GM19328 (cell line): ENCODE measurements around the gene TMEM88.

ENCODE experiments used
- ATAC-seq: cut with Tn5 transposase; IDR thresholded peaks from one replicate; pipeline ENCODE4 v1.9.1; 2021; ENCODE audit warnings: mild to moderate bottlenecking, moderate library complexity; ENCODE audit not compliant: unreplicated experiment

Gene TMEM88

GRCh38 chr17:7884581-7885366 is 29.9 kb downstream of the TMEM88 start:
- no peak for ATAC-seq

DNA sequence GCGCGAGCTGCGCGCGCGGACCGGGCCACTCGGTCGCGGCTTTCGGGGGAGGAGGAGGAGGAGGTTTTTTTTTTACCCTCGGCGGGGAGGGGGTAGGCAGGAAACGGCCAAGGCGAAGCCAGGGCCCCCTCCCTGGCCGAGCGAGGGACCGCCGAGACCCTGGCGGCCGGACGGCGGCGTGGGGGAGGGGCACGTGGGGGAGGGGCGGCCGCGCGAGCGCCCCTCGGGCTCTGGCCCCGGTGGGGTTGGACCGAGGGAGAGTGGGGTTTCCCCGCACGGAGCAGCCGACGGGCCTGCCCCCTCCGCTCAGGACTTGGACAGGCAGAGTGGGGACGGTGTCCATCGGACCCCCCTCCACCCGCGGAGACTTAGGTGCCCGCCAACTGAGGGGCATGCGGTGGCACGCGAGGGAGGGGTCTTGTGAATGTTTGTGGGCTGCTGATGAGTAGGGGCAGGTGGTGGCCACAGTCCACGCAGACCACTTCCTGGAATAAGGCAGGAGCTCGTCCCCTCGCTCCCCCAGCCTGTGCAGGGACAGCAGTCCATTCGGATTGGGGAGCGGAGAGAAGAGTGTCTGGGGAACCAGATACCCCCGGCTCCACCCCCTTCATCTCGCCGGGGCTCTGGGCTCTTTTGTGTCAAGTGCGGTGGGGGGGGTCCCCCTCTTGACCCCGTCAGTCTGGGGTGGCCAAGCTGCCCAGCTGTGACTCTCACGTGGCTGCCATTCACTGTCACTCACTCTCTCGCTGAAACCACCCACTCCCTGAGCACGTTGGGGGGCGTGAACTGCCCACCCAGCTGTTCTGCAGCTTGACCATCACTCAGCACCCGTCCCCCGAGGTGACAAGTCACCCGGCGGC is 30.7 kb downstream of the TMEM88 start:
- no peak for ATAC-seq

GRCh38 chr17:7886227-7887037 is 31.6 kb downstream of the TMEM88 start:
- ATAC-seq = no peak

- ATAC-seq = no peak
Measured at GRCh38 chr17:7887038-7887481, 32.2 kb downstream of the TMEM88 start.

- ATAC-seq = no peak
Measured at GRCh38 chr17:7887482-7888183, 32.8 kb downstream of the TMEM88 start.

GRCh38 chr17:7888184-7888920 is 33.5 kb downstream of the TMEM88 start, which contains the start of gene CHD3:
Gene CHD3, plus strand, starts transcription at chr17:7888789. Its CDS starts 212 bp downstream, at chr17:7889001.
- ATAC-seq = no peak

GRCh38 chr17:7889166-7889955 is 34.5 kb downstream of the TMEM88 start:
- ATAC-seq = no peak

- no peak for ATAC-seq
Measured at GRCh38 chr17:7893187-7893880, 38.5 kb downstream of the TMEM88 start.

GRCh38 chr17:7894226-7894625 is 39.4 kb downstream of the TMEM88 start:
- ATAC-seq = no peak

DNA sequence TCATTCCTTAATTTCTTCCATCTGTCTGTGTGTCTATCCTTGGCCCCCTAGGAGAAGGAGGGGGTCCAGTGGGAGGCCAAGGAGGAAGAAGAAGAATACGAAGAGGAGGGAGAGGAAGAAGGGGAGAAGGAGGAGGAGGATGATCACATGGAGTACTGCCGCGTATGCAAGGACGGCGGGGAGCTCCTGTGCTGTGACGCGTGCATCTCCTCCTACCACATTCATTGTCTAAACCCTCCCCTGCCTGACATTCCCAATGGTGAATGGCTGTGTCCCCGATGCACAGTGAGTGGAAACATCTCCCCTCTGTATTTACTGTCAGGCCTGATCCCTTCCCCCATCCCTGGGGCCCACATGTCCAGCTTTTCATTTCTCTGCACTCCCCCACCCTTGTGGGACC is 40.0 kb downstream of the TMEM88 start:
- no peak for ATAC-seq

DNA sequence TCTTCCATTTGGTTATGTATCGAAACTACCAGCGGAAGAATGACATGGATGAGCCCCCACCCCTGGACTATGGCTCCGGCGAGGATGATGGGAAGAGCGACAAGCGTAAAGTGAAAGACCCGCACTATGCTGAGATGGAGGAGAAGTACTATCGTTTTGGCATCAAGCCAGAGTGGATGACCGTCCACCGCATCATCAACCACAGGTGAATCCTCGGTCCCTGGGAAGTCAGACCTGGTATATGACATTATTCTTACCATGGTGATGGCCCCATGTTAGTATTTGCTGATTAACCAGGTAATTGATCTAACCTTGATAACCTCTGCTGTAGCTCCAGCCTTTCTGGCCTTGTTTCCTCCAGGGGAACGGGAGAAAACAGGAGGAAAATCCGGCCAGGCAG is 42.2 kb downstream of the TMEM88 start:
- ATAC-seq = no peak

GRCh38 chr17:7897773-7898172 is 42.9 kb downstream of the TMEM88 start:
- no peak for ATAC-seq

DNA sequence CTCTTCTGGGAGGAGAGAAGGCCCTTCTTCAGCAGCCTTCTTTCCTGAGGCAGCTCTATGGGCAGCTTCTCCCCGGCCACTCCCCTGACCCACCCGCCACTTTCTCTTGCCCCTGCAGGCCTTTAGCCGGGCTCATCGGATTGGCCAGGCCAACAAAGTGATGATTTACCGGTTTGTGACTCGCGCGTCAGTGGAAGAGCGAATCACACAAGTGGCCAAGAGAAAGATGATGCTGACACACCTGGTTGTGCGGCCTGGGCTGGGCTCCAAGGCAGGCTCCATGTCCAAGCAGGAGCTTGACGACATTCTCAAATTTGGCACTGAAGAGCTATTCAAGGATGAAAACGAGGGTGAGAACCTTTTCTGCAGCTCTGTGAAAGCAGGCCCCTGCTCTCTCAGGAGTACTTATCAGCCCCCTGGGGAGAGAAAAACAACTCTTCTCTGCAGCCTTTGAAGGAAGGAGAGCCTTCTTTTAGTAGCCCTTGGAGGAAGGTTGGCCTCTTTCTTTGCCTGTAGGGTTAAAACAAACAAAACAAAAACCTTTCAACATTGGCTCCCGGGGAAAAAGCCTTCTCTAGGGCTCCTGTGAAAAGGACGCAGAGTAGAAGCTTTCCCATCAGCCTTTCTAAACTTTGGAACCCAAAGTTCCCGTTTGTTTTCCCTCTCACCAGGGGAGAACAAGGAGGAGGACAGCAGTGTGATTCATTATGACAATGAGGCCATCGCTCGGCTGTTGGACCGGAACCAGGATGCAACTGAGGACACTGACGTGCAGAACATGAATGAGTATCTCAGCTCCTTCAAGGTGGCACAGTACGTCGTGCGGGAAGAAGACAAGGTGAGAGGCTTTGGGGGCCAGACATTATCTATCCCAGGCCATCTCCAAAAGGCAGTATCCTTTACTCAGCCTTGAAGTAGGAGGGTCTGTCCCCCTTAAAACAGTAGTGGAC is 48.6 kb downstream of the TMEM88 start:
- ATAC-seq = no peak
